ENCODE data around the gene TSPAN5.

- TF ChIP-seq CTCF (IDR thresholded peaks at IDR 0.05), result no peak
- TF ChIP-seq POLR2A (IDR thresholded peaks at IDR 0.05), result no peak
- TF ChIP-seq POLR2AphosphoS5 (IDR thresholded peaks at IDR 0.05), result no peak
Observed at GRCh38 chr4:98522062-98522461, 136.3 kb downstream of the TSPAN5 start.

Measured in breast epithelium (tissue), 3 donors.